Peyer's patch (tissue), 4 donors: ENCODE measurements around the gene FSTL5.

Experiments used
- POLR2A ChIP-seq, 2 donors: fragments of 450-650 bp; IDR thresholded peaks; one replicate each; pipeline ENCODE4 v1.5.1; 2017; ENCODE audit warnings: antibody characterized with exemption in 2 of 2, mild to moderate bottlenecking in 2 of 2, moderate library complexity in 2 of 2
- TF ChIP-seq, protein P1 (sequence below), 6 experiments: fragments of 450-650 bp in 4 of 6; fragments of 200-600 bp in 2 of 6; sonication (generic) in 1 of 6; IDR thresholded peaks; one replicate each; pipeline ENCODE4 v1.5.1; 2017 to 2019; ENCODE audit warnings: antibody characterized with exemption in 6 of 6, mild to moderate bottlenecking in 3 of 6, moderate library complexity in 1 of 6

- TF ChIP-seq POLR2A (IDR thresholded peaks at IDR 0.05): no peak
- TF ChIP-seq, protein P1, sequence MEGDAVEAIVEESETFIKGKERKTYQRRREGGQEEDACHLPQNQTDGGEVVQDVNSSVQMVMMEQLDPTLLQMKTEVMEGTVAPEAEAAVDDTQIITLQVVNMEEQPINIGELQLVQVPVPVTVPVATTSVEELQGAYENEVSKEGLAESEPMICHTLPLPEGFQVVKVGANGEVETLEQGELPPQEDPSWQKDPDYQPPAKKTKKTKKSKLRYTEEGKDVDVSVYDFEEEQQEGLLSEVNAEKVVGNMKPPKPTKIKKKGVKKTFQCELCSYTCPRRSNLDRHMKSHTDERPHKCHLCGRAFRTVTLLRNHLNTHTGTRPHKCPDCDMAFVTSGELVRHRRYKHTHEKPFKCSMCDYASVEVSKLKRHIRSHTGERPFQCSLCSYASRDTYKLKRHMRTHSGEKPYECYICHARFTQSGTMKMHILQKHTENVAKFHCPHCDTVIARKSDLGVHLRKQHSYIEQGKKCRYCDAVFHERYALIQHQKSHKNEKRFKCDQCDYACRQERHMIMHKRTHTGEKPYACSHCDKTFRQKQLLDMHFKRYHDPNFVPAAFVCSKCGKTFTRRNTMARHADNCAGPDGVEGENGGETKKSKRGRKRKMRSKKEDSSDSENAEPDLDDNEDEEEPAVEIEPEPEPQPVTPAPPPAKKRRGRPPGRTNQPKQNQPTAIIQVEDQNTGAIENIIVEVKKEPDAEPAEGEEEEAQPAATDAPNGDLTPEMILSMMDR (IDR thresholded peaks at IDR 0.05): no peak
Observed at GRCh38 chr4:161345741-161346140, 818.1 kb downstream of the FSTL5 start.
